IPS-NIHi7 (cell line): ENCODE results near the gene NRSN2.

ENCODE experiments used
- DNase-seq: peaks from one replicate; pipeline ENCODE4 v3.0.0; 2012; ENCODE audit warnings: mixed read lengths; ENCODE audit errors: extremely low spot score

NRSN2 gene

GRCh38 chr20:346640-347316, at the start of gene NRSN2:
Gene NRSN2 (plus strand): TSS chr20:347111. CDS start chr20:349644, 2,533 bp downstream.
- peak; percentile 81 for DNase-seq

GRCh38 chr20:297925-298775, 48.8 kb upstream of the NRSN2 start:
- DNase-seq: peak; percentile 22

GRCh38 chr20:298776-299391, 48.0 kb upstream of the NRSN2 start:
- DNase-seq: no peak

- peak; percentile 18 for DNase-seq
These were observed 46.4 kb upstream of the NRSN2 start for GRCh38 chr20:300345-300990.

- DNase-seq: no peak
These were observed 44.7 kb upstream of the NRSN2 start for GRCh38 chr20:301886-302848.

GRCh38 chr20:305745-306144, 41.2 kb upstream of the NRSN2 start:
- DNase-seq: no peak

GRCh38 chr20:308427-309038, 38.4 kb upstream of the NRSN2 start:
- DNase-seq: no peak

- no peak for DNase-seq
These were observed 37.5 kb upstream of the NRSN2 start for GRCh38 chr20:309306-309840.

GRCh38 chr20:309841-310644, 36.9 kb upstream of the NRSN2 start:
- peak; percentile 98 for DNase-seq

- no peak for DNase-seq
These were observed 36.3 kb upstream of the NRSN2 start for GRCh38 chr20:310645-311044.

GRCh38 chr20:311609-312008, 35.3 kb upstream of the NRSN2 start:
- DNase-seq: no peak

- DNase-seq: no peak
These were observed 34.8 kb upstream of the NRSN2 start for GRCh38 chr20:312067-312466.

- DNase-seq: no peak
These were observed 34.0 kb upstream of the NRSN2 start for GRCh38 chr20:312866-313265.

- no peak for DNase-seq
These were observed 33.5 kb upstream of the NRSN2 start for GRCh38 chr20:313402-313801.

- no peak for DNase-seq
These were observed 33.0 kb upstream of the NRSN2 start for GRCh38 chr20:313948-314347.

GRCh38 chr20:316316-317068, 30.4 kb upstream of the NRSN2 start:
- DNase-seq: no peak

GRCh38 chr20:324177-325044, 22.5 kb upstream of the NRSN2 start:
- peak; percentile 75 for DNase-seq
